SK-N-SH treated with all-trans-retinoic acid at 6 μM for 48 hours (cell line): ENCODE measurements around the gene PIAS1.

Source experiments
- ATAC-seq: fragments of 200-7000 bp; cut with Tn5 transposase; 3 replicates; pipeline ENCODE4 v1.9.1; 2020; ENCODE audit warnings: mild to moderate bottlenecking, moderate library complexity
- ARNTL ChIP-seq: fragments of 450-650 bp; formaldehyde crosslinking; IDR thresholded peaks from 2 replicates; pipeline ENCODE4 v1.5.0; 2020; ENCODE audit warnings: low read depth, mild to moderate bottlenecking, moderate library complexity, borderline replicate concordance
- BACH2 ChIP-seq: fragments of 250-450 bp; sonication (Bioruptor Pico); IDR thresholded peaks from 2 replicates; pipeline ENCODE4 v1.9.0; 2021; ENCODE audit warnings: mild to moderate bottlenecking, borderline replicate concordance
- CREB5 ChIP-seq: fragments of 250-450 bp; sonication (Bioruptor Pico); IDR thresholded peaks from 2 replicates; pipeline ENCODE4 v1.5.1; 2020; ENCODE audit warnings: low read depth, mild to moderate bottlenecking, moderate library complexity
- CSDC2 ChIP-seq: fragments of 250-450 bp; sonication (Bioruptor Pico); IDR thresholded peaks from 2 replicates; pipeline ENCODE4 v1.5.0; 2020; ENCODE audit warnings: mild to moderate bottlenecking, moderate library complexity
- CSRNP3 ChIP-seq: fragments of 250-450 bp; sonication (Bioruptor Pico); IDR thresholded peaks from 2 replicates; pipeline ENCODE4 v1.5.1; 2021; ENCODE audit warnings: mild to moderate bottlenecking, moderate library complexity
- ESRRG ChIP-seq: fragments of 250-450 bp; sonication (Bioruptor Pico); IDR thresholded peaks from 2 replicates; pipeline ENCODE4 v1.6.1; 2021; ENCODE audit warnings: mild to moderate bottlenecking
- GLIS3 ChIP-seq: fragments of 250-450 bp; sonication (Bioruptor Pico); IDR thresholded peaks from 2 replicates; pipeline ENCODE4 v1.5.0; 2020; ENCODE audit warnings: mild to moderate bottlenecking, moderate library complexity
- ISL1 ChIP-seq: fragments of 250-450 bp; sonication (Bioruptor Pico); IDR thresholded peaks from 2 replicates; pipeline ENCODE4 v2.1.2; 2022; ENCODE audit warnings: mild to moderate bottlenecking, moderate library complexity
- OSR1 ChIP-seq: fragments of 250-450 bp; sonication (Bioruptor Pico); IDR thresholded peaks from 2 replicates; pipeline ENCODE4 v1.8.0; 2022; ENCODE audit warnings: moderate library complexity, mild to moderate bottlenecking, inconsistent platforms
- PATZ1 ChIP-seq: fragments of 250-450 bp; sonication (Bioruptor Pico); IDR thresholded peaks from 2 replicates; pipeline ENCODE4 v1.8.0; 2020; ENCODE audit warnings: mild to moderate bottlenecking, moderate library complexity, borderline replicate concordance
- POU6F1 ChIP-seq: fragments of 250-450 bp; sonication (Bioruptor Pico); IDR thresholded peaks from 2 replicates; pipeline ENCODE4 v1.8.0; 2021; ENCODE audit warnings: low read depth, mild to moderate bottlenecking, moderate library complexity, borderline replicate concordance
- PPARA ChIP-seq: fragments of 250-450 bp; sonication (Bioruptor Pico); IDR thresholded peaks from 2 replicates; pipeline ENCODE4 v1.5.0; 2020; ENCODE audit warnings: mild to moderate bottlenecking, borderline replicate concordance
- SNAI2 ChIP-seq: fragments of 250-450 bp; sonication (Bioruptor Pico); IDR thresholded peaks from 2 replicates; pipeline ENCODE4 v1.5.0; 2020; ENCODE audit warnings: mild to moderate bottlenecking, moderate library complexity
- TCF4 ChIP-seq: fragments of 250-450 bp; sonication (Bioruptor Pico); IDR thresholded peaks from 2 replicates; pipeline ENCODE4 v1.8.0; 2021; ENCODE audit warnings: mild to moderate bottlenecking, moderate library complexity, borderline replicate concordance
- TOX ChIP-seq: fragments of 250-450 bp; sonication (Bioruptor Pico); IDR thresholded peaks from 2 replicates; pipeline ENCODE4 v1.8.0; 2021; ENCODE audit warnings: mild to moderate bottlenecking, moderate library complexity, borderline replicate concordance
- TSHZ2 ChIP-seq: fragments of 250-450 bp; sonication (Bioruptor Pico); IDR thresholded peaks from 2 replicates; pipeline ENCODE4 v1.5.0; 2020; ENCODE audit warnings: mild to moderate bottlenecking, moderate library complexity
- ZC3H10 ChIP-seq: fragments of 250-450 bp; sonication (Bioruptor Pico); IDR thresholded peaks from 2 replicates; pipeline ENCODE4 v1.5.1; 2021; ENCODE audit warnings: mild to moderate bottlenecking, moderate library complexity
- ZFP3 ChIP-seq: fragments of 250-450 bp; sonication (Bioruptor Pico); IDR thresholded peaks from 2 replicates; pipeline ENCODE4 v1.5.0; 2020; ENCODE audit warnings: mild to moderate bottlenecking, moderate library complexity
- ZFP30 ChIP-seq: fragments of 450-650 bp; formaldehyde crosslinking; IDR thresholded peaks from 2 replicates; pipeline ENCODE4 v1.5.0; 2022; ENCODE audit warnings: mild to moderate bottlenecking, moderate library complexity
- ZNF565 ChIP-seq: fragments of 450-650 bp; formaldehyde crosslinking; conservative IDR thresholded peaks from 2 replicates; pipeline ENCODE4 v1.5.0; 2020; ENCODE audit warnings: low read depth, mild to moderate bottlenecking, moderate library complexity
- ZNF70 ChIP-seq: fragments of 450-650 bp; formaldehyde crosslinking; IDR thresholded peaks from 2 replicates; pipeline ENCODE4 v1.5.0; 2020; ENCODE audit warnings: mild to moderate bottlenecking, moderate library complexity
- ZNF8 ChIP-seq: fragments of 450-650 bp; formaldehyde crosslinking; IDR thresholded peaks from 2 replicates; pipeline ENCODE4 v1.5.0; 2020; ENCODE audit warnings: mild to moderate bottlenecking, moderate library complexity

PIAS1 gene

GRCh38 chr15:68051907-68052306 is 2.2 kb upstream of the PIAS1 start:
- TF ChIP-seq POU6F1: no peak
- no peak for TF ChIP-seq TCF4 (CRISPR knock-in tag)
- TF ChIP-seq CSRNP3: no peak
- no peak for TF ChIP-seq ZC3H10 (CRISPR knock-in tag)
- TF ChIP-seq OSR1 (CRISPR knock-in tag): no peak
- no peak for TF ChIP-seq ESRRG (CRISPR knock-in tag)
- no peak for TF ChIP-seq CREB5 (CRISPR knock-in tag)
- no peak for TF ChIP-seq ISL1 (CRISPR knock-in tag)
- TF ChIP-seq ZFP3 (CRISPR knock-in tag): no peak
- no peak for TF ChIP-seq PATZ1 (CRISPR knock-in tag)
- no peak for TF ChIP-seq ZNF70 (CRISPR knock-in tag)
- no peak for TF ChIP-seq TSHZ2 (CRISPR knock-in tag)
- no peak for TF ChIP-seq CSDC2
- no peak for TF ChIP-seq ZNF8 (CRISPR knock-in tag)
- no peak for TF ChIP-seq ARNTL (CRISPR knock-in tag)
- no peak for TF ChIP-seq ZNF565 (CRISPR knock-in tag)
- TF ChIP-seq GLIS3: no peak
- TF ChIP-seq TOX: no peak
- TF ChIP-seq ZFP30 (CRISPR knock-in tag): no peak
- no peak for ATAC-seq

GRCh38 chr15:68052431-68052830 is 1.7 kb upstream of the PIAS1 start:
- TF ChIP-seq OSR1 (CRISPR knock-in tag): no peak
- no peak for TF ChIP-seq BACH2
- no peak for TF ChIP-seq CSRNP3
- TF ChIP-seq PPARA (CRISPR knock-in tag): no peak
- TF ChIP-seq ZFP30 (CRISPR knock-in tag): no peak
- no peak for TF ChIP-seq ESRRG (CRISPR knock-in tag)
- TF ChIP-seq PATZ1 (CRISPR knock-in tag): no peak
- no peak for TF ChIP-seq GLIS3
- no peak for TF ChIP-seq SNAI2 (CRISPR knock-in tag)
- TF ChIP-seq TOX: no peak
- no peak for TF ChIP-seq ZNF8 (CRISPR knock-in tag)
- no peak for TF ChIP-seq ZFP3 (CRISPR knock-in tag)
- TF ChIP-seq ARNTL (CRISPR knock-in tag): no peak
- no peak for TF ChIP-seq TSHZ2 (CRISPR knock-in tag)
- TF ChIP-seq TCF4 (CRISPR knock-in tag): no peak
- TF ChIP-seq CREB5 (CRISPR knock-in tag): no peak

More at GRCh38 chr15:68052431-68052830, 1.7 kb upstream of the PIAS1 start:
- no peak for ATAC-seq
